Left ventricle myocardium superior (tissue), 1 donor: ENCODE results near the gene AFAP1. TPM values are rescaled to one million over a fixed set of nuclear protein-coding genes. Genes with fewer than 3 reads are reported as not detected.

Experiments used
- ATAC-seq: fragments of 200-7000 bp; cut with Tn5 transposase; one replicate; pipeline ENCODE4 v1.9.1; 2020; ENCODE audit warnings: mild to moderate bottlenecking, moderate library complexity
- DNase-seq: peaks from one replicate; pipeline ENCODE4 v3.0.0-alpha.2; 2020
- intact Hi-C: fragments of 100-400 bp; cut with micrococcal nuclease; formaldehyde crosslinking; loops from one replicate; pipeline ENCODE4 v1.11.0; 2022
- total RNA-seq: library from RNA; stranded (reverse); fragmentation: NEBNext Ultra II Directional; extraction: Animal tissue kit (Norgen Biotek cat#: 25700); gene quantifications from one replicate; pipeline ENCODE4 v1.2.1, GENCODE V29; 2021
- donor health status: DM: no; HTN: yes; CAD: no; lungs with severe emphysema.

Gene AFAP1
- total RNA-seq, 1 donor from 2014 or later, result 7.7 TPM

DNA sequence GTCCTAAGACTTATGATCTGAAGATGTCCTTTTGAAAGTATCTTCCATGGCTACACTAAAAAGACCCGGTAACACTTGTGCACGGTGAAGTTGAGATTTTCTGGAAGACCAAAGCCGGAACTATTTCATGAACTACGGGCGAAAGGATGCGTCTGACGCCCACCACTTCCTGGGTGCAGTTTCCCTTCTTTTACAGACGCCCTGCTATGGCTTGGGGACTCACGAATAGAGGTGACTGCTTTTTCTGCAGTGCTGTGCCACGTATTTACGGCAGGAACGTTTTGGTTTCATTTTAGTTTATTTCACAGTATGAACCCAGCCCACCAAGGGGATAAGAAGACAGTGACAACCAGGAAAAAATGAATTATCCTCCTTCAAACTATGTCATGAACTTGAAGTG, 180.4 kb downstream of the AFAP1 start:
- ATAC-seq, result no peak

GRCh38 chr4:7758476-7758875, 181.2 kb downstream of the AFAP1 start:
- DNase-seq (peak; percentile 5), ATAC-seq (no peak)
- intact Hi-C loops, result no loop called here

More for the DNA sequence above, 180.4 kb downstream of the AFAP1 start:
- intact Hi-C loops, result no loop called here
- DNase-seq, result peak; percentile 24

GRCh38 chr4:7757501-7758471, 181.9 kb downstream of the AFAP1 start:
- peak; percentile 48 for DNase-seq
- intact Hi-C loops, result no loop called here

DNA sequence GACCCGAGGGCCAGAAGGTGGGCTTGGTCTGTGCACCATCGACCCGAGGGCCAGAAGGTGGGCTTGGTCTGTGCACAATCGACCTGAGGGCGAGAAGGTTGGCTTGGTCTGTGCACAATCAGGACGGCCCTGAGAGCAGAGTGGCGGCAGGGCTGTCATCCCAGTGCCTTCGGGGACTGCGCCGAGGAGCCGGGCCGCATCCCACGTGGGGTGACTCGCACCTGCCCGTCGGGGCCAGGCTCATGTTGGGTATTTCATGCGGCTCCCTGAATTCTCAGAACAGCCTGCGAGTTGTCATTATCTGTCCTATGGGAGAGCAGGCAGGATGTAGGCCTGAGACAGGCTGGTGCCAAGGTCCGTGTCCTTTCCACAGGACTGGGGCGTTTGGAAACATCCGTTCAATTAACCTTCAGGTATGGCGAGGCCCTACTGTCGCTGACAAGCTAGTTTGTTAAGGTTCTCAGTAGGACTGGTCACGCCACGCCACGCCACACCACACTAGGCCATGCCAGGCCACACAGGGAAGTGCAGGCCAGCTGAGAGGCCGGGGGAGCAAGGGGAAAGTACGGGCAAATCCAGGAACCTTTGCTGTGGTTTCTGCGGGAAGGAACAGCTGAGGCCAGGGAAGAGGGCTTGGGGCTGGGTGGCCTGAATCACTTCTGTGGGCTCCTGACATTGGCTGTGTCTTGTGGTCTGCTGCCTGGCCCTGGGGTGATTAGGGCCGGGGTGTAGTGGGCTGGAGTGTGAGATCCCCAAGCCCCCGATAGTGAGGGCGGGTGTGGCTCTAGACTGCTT, 182.9 kb downstream of the AFAP1 start:
- intact Hi-C loops, result no loop called here
- no peak for ATAC-seq
- peak; percentile 24 for DNase-seq

More at GRCh38 chr4:7757501-7758471, 181.9 kb downstream of the AFAP1 start:
- peak; percentile 26 for ATAC-seq

DNA sequence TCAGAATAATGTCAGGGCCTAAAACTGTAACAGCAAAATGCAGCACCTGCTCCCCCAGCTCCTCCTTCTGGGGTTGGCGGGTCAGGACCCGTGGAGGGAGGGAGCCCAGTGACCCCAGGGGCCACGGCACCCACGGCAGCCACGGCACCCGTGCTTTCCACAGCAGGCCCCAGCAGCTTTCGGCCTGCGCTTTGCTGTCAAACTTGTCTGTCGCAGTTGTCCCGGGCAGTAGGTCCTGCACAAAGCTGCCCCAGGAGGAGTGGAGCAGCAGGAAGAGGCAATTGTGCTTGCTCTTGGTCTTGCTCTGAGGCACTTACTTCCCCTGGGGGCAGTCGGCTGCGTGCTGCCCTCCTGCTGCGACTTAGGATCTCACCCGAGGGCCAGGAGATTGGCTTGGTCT, 183.6 kb downstream of the AFAP1 start:
- intact Hi-C loops, result no loop called here
- no peak for ATAC-seq
- DNase-seq, result peak; percentile 21

GRCh38 chr4:7755561-7755960, 184.1 kb downstream of the AFAP1 start:
- no peak for DNase-seq
- intact Hi-C loops, result no loop called here
- ATAC-seq, result no peak

GRCh38 chr4:7754565-7755262, 184.9 kb downstream of the AFAP1 start:
- intact Hi-C loops, result no loop called here
- DNase-seq (peak; percentile 18), ATAC-seq (no peak)

DNA sequence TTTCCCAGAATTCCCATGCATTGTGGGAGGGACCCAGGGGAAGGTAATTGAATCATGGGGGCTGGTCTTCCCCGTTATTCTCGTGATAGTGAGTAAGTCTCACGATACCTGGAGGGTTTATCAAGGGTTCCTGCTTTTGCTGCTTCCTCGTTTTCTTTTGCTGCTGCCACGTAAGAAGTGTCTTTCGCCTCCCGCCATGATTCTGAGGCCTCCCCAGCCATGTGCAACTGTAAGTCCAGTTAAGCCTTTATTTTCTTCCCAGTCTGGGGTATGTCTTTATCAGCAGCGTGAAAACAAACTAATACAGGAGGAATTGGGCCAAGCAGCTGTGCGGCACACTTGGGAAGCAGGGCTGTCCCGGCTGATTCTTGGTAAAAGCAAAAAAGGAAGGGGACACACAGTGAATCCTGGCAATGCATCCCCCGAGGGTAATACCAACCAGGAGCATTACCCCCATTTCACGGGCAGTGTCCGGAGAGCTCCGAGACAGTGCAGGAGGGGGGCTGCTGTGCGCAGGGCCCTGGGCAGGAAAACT, 185.7 kb downstream of the AFAP1 start:
- intact Hi-C loops, result no loop called here
- no peak for DNase-seq
- no peak for ATAC-seq

GRCh38 chr4:7753271-7753670, 186.4 kb downstream of the AFAP1 start:
- intact Hi-C loops, result no loop called here
- ATAC-seq (peak; percentile 36), DNase-seq (peak; percentile 28)

DNA sequence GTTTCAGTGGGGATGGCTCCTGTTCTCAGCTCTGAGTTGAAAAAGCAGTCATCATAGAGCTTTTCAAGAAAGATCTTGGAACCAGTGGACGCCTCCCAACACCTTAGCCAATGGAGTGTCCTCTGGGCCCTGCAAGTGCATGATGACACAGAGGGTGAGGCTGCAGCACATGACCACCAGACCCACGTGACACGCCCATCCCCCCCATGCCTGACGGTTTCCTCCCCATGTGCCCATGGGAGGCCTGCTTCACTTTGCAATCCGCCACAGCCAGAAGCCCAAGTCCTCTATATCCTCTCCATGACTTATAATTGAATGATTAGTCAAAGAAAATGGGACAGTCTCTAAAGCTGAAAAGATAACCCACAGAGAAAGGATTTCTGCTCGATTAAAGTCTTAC, 187.0 kb downstream of the AFAP1 start:
- no peak for ATAC-seq
- intact Hi-C loops, result no loop called here
- peak; percentile 18 for DNase-seq

- DNase-seq, result no peak
- intact Hi-C loops, result no loop called here
- no peak for ATAC-seq
Observed at GRCh38 chr4:7750972-7751371, 188.7 kb downstream of the AFAP1 start.

GRCh38 chr4:7750523-7750922, 189.1 kb downstream of the AFAP1 start:
- DNase-seq (peak; percentile 16), ATAC-seq (no peak)
- intact Hi-C loops, result no loop called here

DNA sequence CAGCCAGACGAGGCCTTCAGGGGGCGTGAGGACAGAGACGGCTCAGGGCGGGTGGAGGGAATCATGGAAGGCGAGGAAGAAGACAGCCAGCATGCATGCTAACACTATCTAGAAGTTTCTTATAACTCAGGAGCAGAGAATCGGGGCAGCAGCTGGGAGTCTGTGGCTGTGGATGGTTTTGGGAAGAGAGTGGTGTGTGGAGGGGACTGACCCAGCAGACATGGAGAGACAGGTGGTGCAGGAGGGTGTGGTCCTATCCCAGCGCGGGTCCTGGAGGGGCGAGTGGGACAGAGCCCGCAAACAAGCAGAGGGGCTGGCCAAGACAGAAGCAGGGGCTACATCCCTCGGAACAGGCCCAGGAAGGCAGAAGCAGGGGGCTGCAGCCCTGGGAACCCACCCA, 192.1 kb downstream of the AFAP1 start:
- ATAC-seq (no peak), DNase-seq (peak; percentile 19)
- intact Hi-C loops, result no loop called here

- intact Hi-C loops, result no loop called here
- ATAC-seq, result peak; percentile 62
- DNase-seq, result peak; percentile 62
Observed at GRCh38 chr4:7747062-7747385, 192.6 kb downstream of the AFAP1 start.

GRCh38 chr4:7746351-7747061, 193.2 kb downstream of the AFAP1 start:
- DNase-seq (peak; percentile 15), ATAC-seq (no peak)
- intact Hi-C loops, result no loop called here

- peak; percentile 16 for DNase-seq
- no peak for ATAC-seq
- intact Hi-C loops, result no loop called here
Observed at GRCh38 chr4:7745301-7745885, 194.3 kb downstream of the AFAP1 start.

- DNase-seq (peak; percentile 20), ATAC-seq (peak; percentile 66)
- intact Hi-C loops, result no loop called here
Observed at GRCh38 chr4:7744142-7744804, 195.4 kb downstream of the AFAP1 start.

DNA sequence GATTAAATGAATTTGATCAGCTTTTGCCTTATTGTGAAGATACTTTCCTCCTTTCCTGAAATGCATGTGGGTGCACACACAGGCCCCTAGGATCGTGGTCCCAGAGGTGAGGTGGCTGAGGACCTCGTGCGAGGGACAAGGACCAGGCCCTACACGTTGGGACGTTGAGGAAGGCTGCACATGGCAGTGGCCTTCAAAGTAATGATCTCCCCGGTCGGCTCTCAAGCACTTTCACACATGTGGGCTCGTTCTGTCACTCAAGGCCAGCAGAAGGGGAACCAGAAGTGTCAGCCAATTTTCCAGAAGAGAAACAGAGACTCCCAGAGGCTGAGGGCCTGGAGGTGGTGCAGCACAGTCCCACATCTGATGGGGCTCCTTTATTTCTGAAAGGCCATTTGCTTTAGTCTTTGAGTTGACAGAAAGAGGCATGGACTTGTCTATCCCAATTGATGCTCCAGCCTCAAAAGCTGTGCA, 196.8 kb downstream of the AFAP1 start:
- intact Hi-C loops, result no loop called here
- peak; percentile 18 for DNase-seq

More for the DNA sequence above, 196.8 kb downstream of the AFAP1 start:
- no peak for ATAC-seq
